T-helper 22 cell (primary cell): ENCODE measurements around the gene TMA16.
"Not testable (repeated sequence)": the region's sequence is repeated elsewhere in the genome, so short reads cannot be mapped to it uniquely, and the experiment has no call there.

Experiments
- DNase-seq: peaks from one replicate; pipeline ENCODE4 v3.0.0-alpha.2; 2020; ENCODE audit warnings: low read depth

TMA16 gene

DNA sequence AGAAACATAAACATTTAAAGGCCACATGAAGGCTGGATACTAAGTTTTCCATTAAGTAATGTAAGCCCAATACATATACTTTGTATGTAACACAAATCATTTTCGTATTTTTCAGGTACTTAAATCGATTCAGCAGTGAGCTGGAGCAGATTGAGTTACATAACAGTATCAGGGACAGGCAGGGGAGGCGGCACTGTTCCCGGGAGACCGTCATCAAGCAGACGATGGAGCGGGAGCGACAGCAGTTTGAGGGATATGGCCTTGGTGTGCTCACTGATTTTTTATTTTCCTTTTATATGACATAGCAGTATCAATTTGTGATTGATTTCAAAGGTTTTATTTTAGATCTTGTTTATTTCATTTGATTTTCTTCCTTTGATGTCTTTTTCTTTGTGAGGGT is 20.7 kb downstream of the TMA16 start:
- DNase-seq, result no peak

DNA sequence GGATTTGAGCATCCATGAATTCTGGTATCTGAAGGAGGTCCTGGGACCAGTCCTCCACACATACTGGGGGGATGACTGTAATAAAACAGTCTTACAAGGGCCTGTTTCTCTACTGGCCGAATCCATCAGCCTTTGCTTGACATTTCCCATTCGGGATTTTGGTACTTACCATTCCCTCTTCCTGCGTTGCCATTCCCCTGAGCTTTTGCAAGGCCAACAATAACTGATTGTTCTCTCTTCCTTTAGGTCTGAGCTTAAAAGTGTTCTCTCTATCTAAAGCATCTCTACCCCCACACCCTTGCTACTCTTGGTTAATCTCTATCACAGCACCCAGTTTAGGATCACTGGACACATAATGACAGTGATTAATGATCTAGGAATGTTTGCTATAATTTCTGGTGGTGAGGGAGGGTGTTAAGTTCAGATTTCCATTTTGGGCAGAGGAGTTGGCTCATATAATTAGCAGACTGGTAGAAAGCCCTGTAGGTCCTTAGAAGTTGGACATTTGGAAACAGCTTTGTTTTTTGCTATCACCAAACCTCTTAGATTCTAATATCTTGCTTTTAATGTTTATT is 29.4 kb downstream of the TMA16 start:
- DNase-seq, result no peak

DNA sequence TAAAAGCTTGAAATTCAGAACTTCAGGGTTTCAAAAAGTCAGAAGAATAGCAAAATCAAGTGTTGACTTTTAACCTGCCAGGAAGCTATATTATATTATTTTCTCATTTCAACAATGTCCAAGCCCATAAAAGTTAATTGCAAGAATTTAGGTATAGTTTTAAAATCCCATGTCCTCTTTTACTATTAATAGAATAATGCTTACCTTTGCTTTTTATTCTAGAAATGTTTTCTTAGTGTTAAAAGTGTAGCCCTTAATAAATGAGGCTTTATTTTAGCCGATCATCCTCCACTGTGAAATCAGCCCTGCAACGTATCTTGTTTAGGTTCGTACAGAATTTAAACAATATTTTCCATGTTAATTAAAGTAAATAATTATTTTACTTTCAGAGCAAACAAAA is 31.5 kb downstream of the TMA16 start:
- no peak for DNase-seq

DNA sequence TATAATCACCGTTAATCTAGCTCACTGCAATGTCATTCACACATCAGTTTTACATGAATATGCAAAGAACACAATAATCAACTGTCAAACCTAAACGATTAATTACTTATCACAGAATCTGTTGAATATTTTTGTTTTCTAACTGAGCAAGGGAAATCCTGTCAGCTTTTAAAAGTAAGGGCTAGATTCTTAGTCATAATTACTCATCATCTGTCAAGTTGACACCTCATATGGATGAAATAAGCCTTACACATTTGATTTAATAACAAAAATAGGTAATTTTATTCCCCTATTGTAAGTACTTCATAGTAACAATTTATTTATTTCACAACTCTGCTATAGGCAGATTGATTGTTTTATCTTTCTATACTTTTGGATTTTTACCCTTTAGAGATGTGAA is 32.7 kb downstream of the TMA16 start:
- DNase-seq, result no peak

DNA sequence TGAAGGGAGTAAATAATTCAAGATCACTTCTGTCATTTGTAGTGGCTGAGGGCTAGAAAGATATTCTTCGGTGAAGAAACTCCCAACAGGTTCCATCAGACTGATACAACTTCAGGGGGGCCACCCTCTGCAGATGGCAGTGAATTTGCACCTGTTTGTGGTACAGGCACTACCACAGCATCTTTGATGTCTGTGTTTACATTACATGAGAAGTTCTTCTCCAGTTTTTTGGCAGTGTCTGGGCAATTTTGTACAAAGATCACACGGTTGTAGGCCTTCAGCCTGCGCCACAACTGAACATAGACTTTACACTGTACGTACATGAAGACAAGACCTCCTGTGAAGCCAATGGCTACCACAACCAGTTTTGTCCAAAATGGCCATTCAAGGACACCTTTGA is 34.2 kb downstream of the TMA16 start:
- DNase-seq, result no peak

DNA sequence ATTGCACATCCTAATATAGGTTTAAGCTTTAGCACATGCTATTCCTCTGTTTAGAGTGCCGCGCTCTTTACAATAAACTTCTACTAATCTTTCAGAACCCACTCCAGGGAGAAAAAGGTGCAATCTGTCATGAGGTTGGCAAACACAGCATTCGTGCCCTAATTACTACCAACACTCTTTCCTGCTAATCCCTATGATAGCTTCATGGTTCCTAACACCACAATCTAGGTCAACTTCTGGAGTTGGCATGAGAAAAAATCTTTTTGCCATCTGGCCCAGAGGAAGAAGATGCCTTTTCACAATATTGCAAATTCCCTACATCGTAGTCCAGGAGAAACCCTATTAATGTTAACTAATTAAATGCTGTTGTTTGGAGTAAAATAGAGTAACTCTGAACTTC is 39.6 kb downstream of the TMA16 start:
- no peak for DNase-seq

DNA sequence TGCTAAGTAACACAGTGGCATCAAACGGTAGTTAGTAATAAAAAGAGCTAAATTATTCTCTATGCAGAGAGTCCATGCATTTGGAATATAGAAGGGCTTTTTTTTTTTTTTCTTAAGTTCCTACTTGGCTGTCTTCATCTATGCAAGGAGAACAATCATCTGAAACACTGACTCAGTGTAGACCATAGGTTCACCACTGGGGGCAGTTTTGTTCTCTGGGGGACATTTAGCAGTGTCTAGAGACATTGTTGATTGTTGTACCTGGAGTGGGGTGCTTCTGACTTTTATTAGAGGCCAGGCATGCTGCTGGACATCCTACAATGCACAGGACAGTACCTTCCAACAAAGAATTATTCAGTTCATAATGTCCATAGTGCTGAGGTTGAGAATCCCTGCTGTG is 41.2 kb downstream of the TMA16 start:
- no peak for DNase-seq

DNA sequence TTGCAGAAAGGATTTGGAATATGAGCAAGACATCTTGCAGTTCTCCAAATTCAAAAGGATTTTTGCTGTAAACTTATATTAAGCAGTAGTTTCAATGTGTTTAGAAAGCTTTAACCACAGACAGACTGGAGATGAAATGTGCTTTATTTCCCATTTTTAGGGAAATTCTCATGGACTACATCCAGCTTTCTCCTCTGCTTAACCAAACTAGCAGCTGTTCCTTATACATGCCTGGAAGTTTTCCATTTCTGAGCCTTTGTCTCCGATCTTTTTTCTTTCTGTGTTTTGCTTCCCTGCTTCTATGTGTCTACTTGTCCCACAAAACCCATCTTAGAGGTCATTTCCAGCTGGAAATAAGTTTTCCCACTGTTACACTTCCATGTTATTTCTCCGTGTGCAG is 41.6 kb downstream of the TMA16 start:
- no peak for DNase-seq

DNA sequence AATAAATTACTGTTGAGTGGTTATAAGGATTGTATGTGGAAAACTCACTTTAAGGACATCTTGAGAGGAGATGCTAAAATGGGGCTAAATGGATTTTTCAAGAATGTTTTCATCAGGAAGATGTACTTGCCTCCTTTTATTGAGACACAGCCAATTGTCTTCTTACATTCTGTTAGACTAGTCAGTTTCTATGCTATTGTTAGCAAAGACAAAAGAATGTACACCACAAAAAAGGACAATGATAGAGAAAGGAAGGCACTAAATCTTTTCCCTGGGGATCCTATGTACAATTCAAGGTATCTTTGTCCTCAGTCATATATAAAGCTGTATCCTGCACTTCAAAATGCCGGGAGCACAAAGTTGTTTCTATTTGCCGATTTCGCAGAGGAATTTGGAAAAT is 42.6 kb downstream of the TMA16 start:
- DNase-seq, result no peak

DNA sequence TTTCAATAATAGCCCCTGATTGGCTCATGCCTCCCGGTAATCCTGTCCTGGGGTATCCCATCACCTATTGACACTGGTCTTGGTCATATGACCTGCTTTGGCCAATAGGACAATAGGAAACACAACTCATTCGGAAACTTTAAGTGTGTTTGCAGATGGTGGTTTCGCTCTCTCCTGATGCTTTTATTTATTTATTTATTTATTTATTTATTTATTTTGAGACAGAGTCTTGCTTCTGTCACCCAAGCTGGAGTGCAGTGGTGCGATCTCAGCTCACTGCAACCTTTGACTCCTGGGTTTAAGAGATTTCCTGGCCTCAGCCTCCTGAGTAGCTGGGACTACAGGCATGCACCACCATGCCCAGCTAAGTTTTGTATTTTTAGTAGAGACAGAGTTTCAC is 44.3 kb downstream of the TMA16 start:
- not testable (repeated sequence) for DNase-seq

DNA sequence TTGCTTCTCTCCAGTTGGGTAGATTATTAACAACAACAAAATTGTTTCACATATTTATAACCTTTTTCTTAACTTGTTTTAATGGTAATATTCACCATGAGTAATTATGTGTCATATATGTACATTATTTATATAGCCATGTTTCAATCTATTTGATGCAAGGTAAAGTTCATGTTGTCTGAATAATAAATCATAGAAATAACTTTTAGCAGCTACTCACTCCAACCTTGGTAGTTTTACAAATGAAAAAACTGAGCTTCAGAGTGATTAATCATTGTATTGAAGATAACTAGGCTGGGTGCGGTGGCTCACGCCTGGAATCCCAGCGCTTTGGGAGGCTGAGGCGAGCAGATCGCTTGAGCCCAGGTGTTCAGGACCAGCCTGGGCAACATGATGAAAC is 46.0 kb downstream of the TMA16 start:
- no peak for DNase-seq

DNA sequence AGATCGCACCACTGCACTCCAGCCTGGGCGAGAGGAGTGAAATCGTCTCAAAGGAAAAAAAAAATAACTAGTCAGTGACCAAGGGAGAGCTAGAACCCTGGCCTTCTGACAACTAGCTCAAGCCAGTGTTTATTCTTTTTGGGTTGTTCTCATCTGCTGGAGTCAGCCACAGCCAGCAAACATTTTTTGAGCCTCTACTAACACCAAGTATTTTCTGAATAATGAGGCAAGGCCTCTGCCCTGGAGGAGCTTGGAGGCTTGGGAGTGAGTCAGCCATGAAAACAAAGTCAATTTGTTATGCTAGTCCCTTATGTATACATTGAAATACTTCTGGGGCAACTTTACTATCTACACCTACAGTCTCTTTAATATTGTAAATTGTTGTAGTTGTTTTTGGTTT is 46.5 kb downstream of the TMA16 start:
- no peak for DNase-seq

DNA sequence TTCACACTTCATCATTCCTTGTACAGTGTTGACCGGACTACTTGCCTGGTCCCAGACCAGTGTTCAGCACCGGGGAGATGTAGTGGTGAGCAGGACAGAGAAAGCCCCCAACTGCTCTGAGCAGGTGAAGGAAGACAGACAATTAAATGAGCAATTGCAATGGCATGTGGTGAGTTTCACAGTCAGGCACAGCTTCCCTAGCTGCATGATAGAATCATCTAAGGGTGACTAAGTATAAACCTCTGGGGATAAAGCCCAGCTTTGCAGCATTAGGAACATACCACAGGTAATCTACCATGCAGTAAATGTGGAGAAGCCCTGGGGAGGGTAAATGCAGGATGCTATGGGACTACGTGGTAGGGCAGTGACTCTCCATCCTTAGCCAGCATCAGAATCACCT is 47.8 kb downstream of the TMA16 start:
- no peak for DNase-seq

DNA sequence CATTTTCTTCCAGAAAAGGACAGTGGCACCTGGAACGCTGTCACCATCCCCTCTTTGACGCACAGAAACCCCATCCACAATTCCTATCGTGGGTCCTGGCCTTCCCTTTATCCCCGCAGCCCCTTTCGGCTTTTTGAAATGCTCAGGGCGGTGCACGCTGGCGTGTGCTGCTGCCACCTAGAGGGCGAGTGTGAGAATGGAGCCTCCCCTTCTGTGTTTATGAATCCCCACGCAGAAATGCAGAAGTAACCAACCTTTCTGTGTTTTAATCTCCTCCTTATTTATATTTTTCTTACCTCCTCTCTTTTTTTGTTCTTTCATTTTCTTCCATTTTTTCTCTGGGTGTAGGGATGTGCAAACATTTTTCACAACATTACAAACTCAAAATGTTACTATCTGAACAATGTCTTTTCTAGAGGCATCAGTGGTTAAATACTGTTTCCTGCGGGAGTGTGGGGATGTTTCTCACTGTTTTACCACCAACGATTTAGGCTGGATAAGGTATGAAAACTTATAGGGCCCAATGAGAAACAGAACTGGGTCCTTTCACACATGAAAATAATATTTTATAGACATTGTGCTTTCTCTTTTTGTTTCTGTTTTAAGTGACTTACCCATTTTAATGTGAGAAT is 50.0 kb downstream of the TMA16 start:
- DNase-seq, result no peak

DNA sequence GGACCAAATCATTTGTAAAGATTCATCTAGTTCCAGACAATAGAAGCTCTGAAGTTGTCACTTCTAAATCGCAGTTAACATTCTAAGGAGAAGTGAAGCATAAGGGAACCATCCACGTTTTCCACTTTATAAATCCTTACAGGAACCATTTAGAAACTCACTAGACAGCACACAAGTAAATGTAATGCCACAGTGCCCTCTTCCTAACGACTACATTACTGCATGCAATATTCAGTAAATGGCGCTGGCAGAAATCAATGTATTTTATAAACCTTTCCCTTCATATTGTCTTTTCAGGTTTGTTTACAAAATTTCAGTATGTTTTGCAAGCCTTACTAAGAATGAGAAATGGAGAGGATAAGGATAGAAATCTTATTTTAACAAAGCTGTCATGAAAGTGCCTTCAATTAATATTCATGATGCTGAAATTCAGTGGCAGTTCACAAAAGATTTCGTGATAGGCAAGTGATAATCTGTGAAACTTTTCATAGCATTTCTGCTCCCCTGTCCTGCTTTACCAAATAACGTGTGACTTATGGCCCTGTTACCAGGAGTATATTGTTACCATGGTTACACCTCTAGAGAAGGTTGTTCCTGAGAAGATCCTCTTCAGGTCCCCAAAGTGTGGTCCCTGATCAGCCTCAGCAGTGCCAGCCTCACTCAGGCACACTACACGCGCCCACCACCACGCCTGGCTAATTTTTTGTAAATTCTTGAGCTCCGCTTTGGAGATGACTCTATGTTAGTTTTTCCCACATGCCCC is 54.2 kb downstream of the TMA16 start:
- no peak for DNase-seq

DNA sequence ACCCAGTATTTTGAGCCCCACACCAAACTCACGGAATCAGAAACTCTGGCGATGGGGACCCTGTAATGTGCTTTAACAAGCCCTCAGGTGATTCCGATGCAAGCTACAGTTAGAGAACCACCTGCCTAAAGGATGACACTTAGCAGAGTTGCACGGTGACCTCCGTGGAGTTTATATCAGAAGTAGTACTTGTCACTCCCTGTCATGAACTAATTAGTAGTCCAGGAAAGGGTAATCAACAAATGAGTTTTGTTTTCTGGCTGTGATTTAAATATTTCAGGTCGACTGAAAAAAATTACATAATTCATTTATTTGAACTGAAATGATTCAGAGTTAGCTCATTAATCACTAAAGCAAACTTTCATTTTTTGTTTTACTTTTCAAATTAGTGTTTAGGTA is 56.4 kb downstream of the TMA16 start:
- no peak for DNase-seq

DNA sequence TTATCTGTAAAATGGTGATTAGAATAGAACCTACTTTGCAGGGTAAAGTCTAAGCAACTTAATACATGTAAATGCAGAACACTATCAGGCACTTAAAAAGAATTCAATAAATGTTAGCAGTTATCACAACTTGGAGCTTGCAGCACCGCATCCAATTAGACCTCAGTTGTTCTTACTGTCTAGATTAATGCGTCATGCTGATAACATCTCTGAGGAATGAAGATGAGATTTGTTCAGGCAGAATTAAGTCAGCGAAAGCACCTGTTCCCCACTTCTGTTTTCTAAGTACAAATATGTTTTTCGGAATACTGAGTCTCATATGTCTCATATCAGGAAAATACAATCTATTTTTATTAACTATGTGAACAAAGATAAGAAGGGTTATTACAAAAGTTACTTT is 58.7 kb downstream of the TMA16 start:
- no peak for DNase-seq

DNA sequence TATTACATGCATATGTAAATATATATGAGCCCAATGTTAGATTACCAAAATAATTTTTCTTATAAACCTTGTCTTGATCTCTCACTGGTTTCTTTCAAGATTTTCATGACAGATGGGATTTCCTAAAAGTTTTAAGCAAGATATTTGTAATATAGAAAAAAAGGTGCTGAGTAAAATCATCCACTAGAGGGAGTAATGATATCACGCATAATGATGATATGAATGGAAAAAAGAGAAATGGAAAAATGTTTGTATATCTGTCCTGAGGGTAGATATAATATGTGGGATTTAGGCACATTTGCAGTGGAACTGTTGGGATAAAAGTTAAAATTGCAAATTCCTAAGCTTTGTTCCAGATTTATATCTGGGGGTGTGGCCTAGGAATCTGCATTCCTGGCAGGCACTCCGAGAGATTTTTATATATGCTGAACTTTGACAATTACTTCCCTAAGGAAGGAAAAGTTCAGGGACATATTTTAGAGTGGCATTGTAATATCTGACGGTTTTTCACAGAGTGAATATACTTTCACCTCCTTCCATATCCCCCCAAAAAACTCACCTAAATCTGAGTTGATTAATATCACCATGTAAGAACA is 60.5 kb downstream of the TMA16 start:
- no peak for DNase-seq

DNA sequence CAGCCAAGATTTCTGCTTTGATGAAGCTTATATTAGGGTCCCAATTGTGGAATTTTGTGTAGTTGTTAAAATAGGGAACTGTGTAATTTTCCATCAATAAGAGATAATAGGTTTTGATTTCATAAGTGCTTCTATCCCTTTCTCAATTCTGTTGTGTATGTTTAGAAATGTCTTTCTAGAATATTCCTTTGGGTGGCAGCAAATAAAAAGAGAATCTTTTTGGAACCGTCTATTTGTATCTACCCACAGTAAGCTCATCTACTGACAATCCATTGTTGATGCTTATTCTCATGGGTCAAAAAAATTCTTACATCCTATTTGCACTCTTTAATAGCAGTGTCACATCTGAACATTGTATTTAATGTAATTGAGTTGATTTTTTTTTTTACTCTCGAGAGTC is 61.7 kb downstream of the TMA16 start:
- no peak for DNase-seq

DNA sequence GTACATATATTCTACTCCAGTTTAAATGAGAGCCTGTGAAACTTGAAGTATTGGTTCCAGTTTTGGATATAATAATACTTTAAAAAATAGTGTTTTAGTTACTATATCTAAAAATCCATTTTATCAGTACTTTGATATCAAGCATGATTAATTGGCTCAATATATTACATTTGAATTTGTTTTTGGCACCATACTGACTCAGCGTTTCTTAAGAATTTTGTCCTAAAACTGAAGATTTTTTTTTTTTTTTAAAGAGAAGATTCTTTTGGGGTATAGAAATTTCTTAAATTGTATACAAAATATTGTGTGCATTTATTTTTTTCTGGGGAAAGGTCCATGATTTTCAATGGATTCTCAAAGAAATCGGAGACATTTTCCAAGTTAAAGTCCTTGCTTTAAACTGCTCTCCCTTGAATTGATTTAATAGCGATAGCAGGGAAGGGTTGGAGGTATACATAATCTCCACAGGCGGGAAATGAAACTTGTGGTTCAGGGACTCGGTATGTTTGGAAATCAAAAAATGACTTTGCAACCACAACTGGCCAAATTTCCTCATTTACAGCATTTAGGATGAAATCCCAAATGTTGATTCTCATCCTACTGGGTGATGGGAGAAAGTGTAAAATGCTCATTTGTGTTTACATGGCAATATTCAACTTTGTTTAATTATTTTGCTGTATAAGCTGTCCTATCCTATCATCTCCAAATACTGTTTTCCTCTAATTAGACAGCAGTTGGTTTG is 62.3 kb downstream of the TMA16 start:
- no peak for DNase-seq

DNA sequence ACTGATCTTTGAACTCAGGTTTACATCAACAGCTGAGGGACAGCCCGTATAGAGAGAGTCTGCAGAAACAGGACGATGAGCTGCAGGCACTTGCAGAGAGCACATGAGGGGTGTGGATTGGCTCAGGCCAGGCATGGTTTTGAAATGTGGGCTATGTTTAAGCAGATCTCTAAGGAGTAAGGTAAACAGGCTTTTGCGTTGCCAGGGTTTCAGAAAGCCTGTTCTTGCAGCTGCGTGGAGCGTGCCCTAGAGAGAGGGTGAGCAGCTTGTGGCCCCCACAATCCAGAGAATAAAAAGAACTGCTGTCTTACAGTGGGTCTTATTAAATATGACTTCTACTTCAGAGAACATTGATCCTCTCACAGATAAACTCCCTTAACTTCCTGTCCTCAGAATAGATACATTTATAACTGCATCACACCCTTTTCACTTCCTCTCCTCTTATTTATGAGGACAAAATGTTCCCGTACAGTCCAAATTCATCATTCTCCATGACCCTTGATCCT is 64.1 kb downstream of the TMA16 start:
- DNase-seq, result no peak

DNA sequence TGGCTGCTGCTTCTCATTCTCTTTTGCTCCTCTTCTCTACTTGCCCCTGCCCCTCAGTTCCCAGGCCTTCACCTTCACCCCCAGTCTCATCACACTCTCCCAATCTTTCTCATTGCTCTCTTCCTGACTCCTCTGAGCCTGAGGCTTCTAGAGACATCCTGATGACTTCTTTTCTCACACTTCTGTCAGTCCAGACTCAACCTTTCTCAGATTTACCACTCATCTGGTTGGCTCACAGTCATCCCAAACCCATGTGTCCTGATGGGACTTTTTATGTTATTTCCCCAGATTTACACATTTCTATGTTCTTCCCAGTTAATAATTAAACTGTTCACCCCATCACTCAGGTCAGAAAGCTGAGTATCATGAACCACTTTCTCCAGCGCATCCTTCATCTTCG is 68.0 kb downstream of the TMA16 start:
- DNase-seq, result no peak
